Thyroid gland (tissue), 4 donors: Measurements from ENCODE around the gene GUCA2B.

Experiments used
- POLR2A ChIP-seq, 2 donors: fragments of 450-650 bp; IDR thresholded peaks; one replicate each; pipeline ENCODE4 v1.6.1; 2017; ENCODE audit warnings: antibody characterized with exemption in 2 of 2, mild to moderate bottlenecking in 2 of 2, moderate library complexity in 1 of 2
- TF ChIP-seq, protein P1 (sequence below), 6 experiments: fragments of 200-600 bp in 3 of 6; fragments of 450-650 bp in 3 of 6; sonication (generic) in 3 of 6; IDR thresholded peaks; one replicate each; pipeline ENCODE4 v1.5.1; 2016 to 2019; ENCODE audit warnings: antibody characterized with exemption in 6 of 6, mild to moderate bottlenecking in 2 of 6, inconsistent platforms in 1 of 6, moderate library complexity in 1 of 6

DNA sequence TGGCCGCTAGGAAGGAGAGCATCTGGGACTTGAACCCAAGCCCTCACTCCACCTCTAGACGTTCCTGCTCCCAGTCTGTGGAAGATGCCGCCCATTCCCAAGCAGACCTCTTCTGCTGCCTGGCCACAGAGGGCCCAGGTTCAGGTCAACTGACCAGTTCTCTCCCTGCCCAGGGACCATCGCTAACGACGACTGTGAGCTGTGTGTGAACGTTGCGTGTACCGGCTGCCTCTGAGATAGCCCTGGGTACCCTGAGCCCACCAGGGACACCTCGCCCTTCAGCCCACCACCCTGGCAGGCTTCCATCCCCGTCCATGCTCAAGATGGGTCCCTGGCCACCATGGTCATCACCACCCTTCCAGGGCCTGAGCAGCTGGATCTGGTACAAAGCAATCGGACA, 2.2 kb downstream of the GUCA2B start:
- TF ChIP-seq, protein P1, sequence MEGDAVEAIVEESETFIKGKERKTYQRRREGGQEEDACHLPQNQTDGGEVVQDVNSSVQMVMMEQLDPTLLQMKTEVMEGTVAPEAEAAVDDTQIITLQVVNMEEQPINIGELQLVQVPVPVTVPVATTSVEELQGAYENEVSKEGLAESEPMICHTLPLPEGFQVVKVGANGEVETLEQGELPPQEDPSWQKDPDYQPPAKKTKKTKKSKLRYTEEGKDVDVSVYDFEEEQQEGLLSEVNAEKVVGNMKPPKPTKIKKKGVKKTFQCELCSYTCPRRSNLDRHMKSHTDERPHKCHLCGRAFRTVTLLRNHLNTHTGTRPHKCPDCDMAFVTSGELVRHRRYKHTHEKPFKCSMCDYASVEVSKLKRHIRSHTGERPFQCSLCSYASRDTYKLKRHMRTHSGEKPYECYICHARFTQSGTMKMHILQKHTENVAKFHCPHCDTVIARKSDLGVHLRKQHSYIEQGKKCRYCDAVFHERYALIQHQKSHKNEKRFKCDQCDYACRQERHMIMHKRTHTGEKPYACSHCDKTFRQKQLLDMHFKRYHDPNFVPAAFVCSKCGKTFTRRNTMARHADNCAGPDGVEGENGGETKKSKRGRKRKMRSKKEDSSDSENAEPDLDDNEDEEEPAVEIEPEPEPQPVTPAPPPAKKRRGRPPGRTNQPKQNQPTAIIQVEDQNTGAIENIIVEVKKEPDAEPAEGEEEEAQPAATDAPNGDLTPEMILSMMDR (IDR thresholded peaks at IDR 0.05), result no peak
- TF ChIP-seq POLR2A (IDR thresholded peaks at IDR 0.05), result no peak
